Keratinocyte (primary cell): ENCODE results near the gene C2CD3. TPM values are rescaled to one million over a fixed set of nuclear protein-coding genes. Genes with fewer than 3 reads are reported as not detected.

Source experiments
- DNase-seq: peaks from one replicate; pipeline ENCODE4 v3.0.0-alpha.2; 2011; ENCODE audit warnings: low read depth, missing footprints, low spot score
- FAIRE-seq: peaks from 2 replicates; lab custom pipeline; 2011; peaks lifted over from hg19 to GRCh38; lab: Jason Lieb, UNC
- H2AFZ ChIP-seq: 2 replicates; pipeline ENCODE4 v1.6.0; 2012; ENCODE audit warnings: low read length, control low read depth, inconsistent platforms; ENCODE audit not compliant: control insufficient read depth
- H3K27ac ChIP-seq: 2 replicates; pipeline ENCODE4 v1.5.1; 2011; ENCODE audit warnings: low read length; ENCODE audit not compliant: control insufficient read depth, insufficient read depth
- H3K27me3 ChIP-seq: 3 replicates; pipeline ENCODE4 v1.6.0; 2011; ENCODE audit warnings: low read length; ENCODE audit not compliant: control insufficient read depth, insufficient read depth; ENCODE audit errors: extremely low read depth
- H3K36me3 ChIP-seq, 2 experiments: 2 replicates in 1 of 2; 3 replicates in 1 of 2; pipeline ENCODE4 v1.5.1; 2011; ENCODE audit warnings: low read length in 2 of 2, mild to moderate bottlenecking in 1 of 2; ENCODE audit not compliant: control insufficient read depth in 2 of 2, insufficient read depth in 2 of 2; ENCODE audit errors: extremely low read depth in 1 of 2
- H3K4me1 ChIP-seq: 3 replicates; pipeline ENCODE4 v1.5.1; 2011; ENCODE audit warnings: low read length; ENCODE audit not compliant: control insufficient read depth, insufficient read depth; ENCODE audit errors: extremely low read depth
- H3K4me2 ChIP-seq: 3 replicates; pipeline ENCODE4 v1.6.0; 2011; ENCODE audit warnings: low read depth, low read length; ENCODE audit not compliant: control insufficient read depth, insufficient read depth; ENCODE audit errors: extremely low read depth
- H3K4me3 ChIP-seq, 3 experiments: fragments of 200-600 bp in 1 of 3; sonication (generic) in 1 of 3; 2 replicates in 2 of 3; 3 replicates in 1 of 3; pipeline ENCODE4 v1.5.1; 2011 to 2016; ENCODE audit warnings: low read length in 3 of 3, mild to moderate bottlenecking in 3 of 3, control low read depth in 2 of 3, inconsistent platforms in 1 of 3, low read depth in 1 of 3, mixed read lengths in 1 of 3, mixed run types in 1 of 3, moderate library complexity in 1 of 3; ENCODE audit not compliant: control insufficient read depth in 2 of 3, insufficient read depth in 2 of 3; ENCODE audit errors: extremely low read depth in 1 of 3
- H3K79me2 ChIP-seq: 2 replicates; pipeline ENCODE4 v1.6.0; 2012; ENCODE audit warnings: low read length; ENCODE audit not compliant: control insufficient read depth, insufficient read depth
- H3K9ac ChIP-seq: 3 replicates; pipeline ENCODE4 v1.6.0; 2011; ENCODE audit warnings: low read length; ENCODE audit not compliant: control insufficient read depth, insufficient read depth; ENCODE audit errors: extremely low read depth
- H3K9me1 ChIP-seq: 3 replicates; pipeline ENCODE4 v1.6.0; 2011; ENCODE audit warnings: low read length; ENCODE audit not compliant: control insufficient read depth, insufficient read depth; ENCODE audit errors: extremely low read depth
- H3K9me3 ChIP-seq: 2 replicates; pipeline ENCODE4 v1.5.1; 2012; ENCODE audit warnings: low read depth, low read length; ENCODE audit not compliant: control insufficient read depth
- H4K20me1 ChIP-seq: 3 replicates; pipeline ENCODE4 v1.6.0; 2011; ENCODE audit warnings: low read length; ENCODE audit not compliant: control insufficient read depth, insufficient read depth; ENCODE audit errors: extremely low read depth
- EZH2 ChIP-seq: IDR thresholded peaks from one replicate; pipeline ENCODE4 v1.6.1; 2012; ENCODE audit warnings: inconsistent platforms, mild to moderate bottlenecking, low read length, moderate library complexity
- dilution Hi-C: fragments of 300-500 bp; cut with MboI; formaldehyde crosslinking; loops from one replicate; pipeline ENCODE4 v1.7.0; 2020; ENCODE audit warnings: low sequenced_read_pairs; ENCODE audit not compliant: extremely low pct_ligation_motif_present
- polyA plus RNA-seq, 5 experiments: library from polyadenylated mRNA; depleted of rRNA in 3 of 5; stranded (reverse) in 3 of 5; stranded (forward) in 1 of 5; unstranded in 1 of 5; fragments of >200 nt; gene quantifications; 1 replicate in 1 of 5; 2 replicates in 3 of 5; 3 replicates in 1 of 5; pipeline versions ENCODE4 v1.2.1 to v1.2.3, GENCODE V29; 2011 to 2012; ENCODE audit warnings: missing spikeins in 2 of 5, low read depth in 1 of 5, low replicate concordance in 1 of 5
- TF ChIP-seq, protein P1 (sequence below), 3 experiments: IDR thresholded peaks in 1 of 3; conservative IDR thresholded peaks in 1 of 3; optimal IDR thresholded peaks in 1 of 3; 2 replicates in 2 of 3; 3 replicates in 1 of 3; pipeline versions ENCODE3 to v1.5.1; 2011; ENCODE audit warnings: low read length in 3 of 3, mild to moderate bottlenecking in 3 of 3, moderate library complexity in 2 of 3, control low read depth in 1 of 3, inconsistent platforms in 1 of 3; ENCODE audit not compliant: insufficient read depth in 2 of 3; ENCODE audit errors: extremely low read depth in 1 of 3

C2CD3 gene
- polyA plus RNA-seq, 1 donor (not counting 4 experiments of a cell fraction or from before 2014, with no cell fraction given), result 9.8 TPM

DNA sequence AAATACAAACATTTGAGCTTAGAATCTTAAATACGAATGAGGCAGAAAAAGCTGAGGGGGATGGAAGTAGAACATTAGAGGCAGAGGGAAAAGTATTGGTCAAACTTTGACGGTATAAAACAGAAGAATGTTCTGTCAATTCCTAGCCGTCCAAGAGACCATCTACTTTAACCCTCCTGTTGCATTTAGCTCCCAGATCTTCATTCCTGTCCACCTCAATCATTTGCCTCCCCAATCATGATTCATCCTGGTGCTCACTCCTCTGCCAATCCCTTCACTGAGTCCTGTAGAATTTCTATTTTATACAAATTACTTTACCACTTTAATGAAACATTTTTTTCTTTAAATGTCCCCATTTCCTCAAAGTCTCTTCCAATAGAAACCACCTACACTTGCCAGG lies 28.2 kb downstream of the C2CD3 start:
- no peak overlapping the region for H3K4me3 ChIP-seq
- no peak overlapping the region for H2AFZ ChIP-seq
- DNase-seq, result no peak
- TF ChIP-seq EZH2, result no peak
- TF ChIP-seq, protein P1, sequence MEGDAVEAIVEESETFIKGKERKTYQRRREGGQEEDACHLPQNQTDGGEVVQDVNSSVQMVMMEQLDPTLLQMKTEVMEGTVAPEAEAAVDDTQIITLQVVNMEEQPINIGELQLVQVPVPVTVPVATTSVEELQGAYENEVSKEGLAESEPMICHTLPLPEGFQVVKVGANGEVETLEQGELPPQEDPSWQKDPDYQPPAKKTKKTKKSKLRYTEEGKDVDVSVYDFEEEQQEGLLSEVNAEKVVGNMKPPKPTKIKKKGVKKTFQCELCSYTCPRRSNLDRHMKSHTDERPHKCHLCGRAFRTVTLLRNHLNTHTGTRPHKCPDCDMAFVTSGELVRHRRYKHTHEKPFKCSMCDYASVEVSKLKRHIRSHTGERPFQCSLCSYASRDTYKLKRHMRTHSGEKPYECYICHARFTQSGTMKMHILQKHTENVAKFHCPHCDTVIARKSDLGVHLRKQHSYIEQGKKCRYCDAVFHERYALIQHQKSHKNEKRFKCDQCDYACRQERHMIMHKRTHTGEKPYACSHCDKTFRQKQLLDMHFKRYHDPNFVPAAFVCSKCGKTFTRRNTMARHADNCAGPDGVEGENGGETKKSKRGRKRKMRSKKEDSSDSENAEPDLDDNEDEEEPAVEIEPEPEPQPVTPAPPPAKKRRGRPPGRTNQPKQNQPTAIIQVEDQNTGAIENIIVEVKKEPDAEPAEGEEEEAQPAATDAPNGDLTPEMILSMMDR (optimal IDR thresholded peaks at IDR 0.05 in 1 of 3, IDR thresholded peaks at IDR 0.05 in 1 of 3, conservative IDR thresholded peaks at IDR 0.05 in 1 of 3; ENCODE audit: extremely low read depth in 1 of 3, insufficient read depth in 2 of 3, low read length in 3 of 3), result no peak
- H3K36me3 ChIP-seq, result no peaks in the 10 kb centered on the region
- H3K9ac ChIP-seq, result no peak overlapping the region
- no peaks in the 10 kb centered on the region for H3K79me2 ChIP-seq
- peaks cover 33% of the 10 kb centered on the region for H3K4me1 ChIP-seq
- H4K20me1 ChIP-seq, result no peaks in the 10 kb centered on the region
- no peaks in the 10 kb centered on the region for H3K9me1 ChIP-seq
- H3K27me3 ChIP-seq, result no peaks in the 10 kb centered on the region
- H3K27ac ChIP-seq, result no peak overlapping the region
- H3K9me3 ChIP-seq, result no peaks in the 10 kb centered on the region
- no peak for FAIRE-seq
- dilution Hi-C loops, result no loop called here
- H3K4me2 ChIP-seq, result no peak overlapping the region

- no peak overlapping the region for H3K27ac ChIP-seq
- no peak overlapping the region for H2AFZ ChIP-seq
- H3K27me3 ChIP-seq, result no peaks in the 10 kb centered on the region
- dilution Hi-C loops, result no loop called here
- H3K9ac ChIP-seq, result no peak overlapping the region
- H3K9me3 ChIP-seq, result no peaks in the 10 kb centered on the region
- no peaks in the 10 kb centered on the region for H3K36me3 ChIP-seq
- no peak overlapping the region for H3K4me2 ChIP-seq
- H3K79me2 ChIP-seq, result no peaks in the 10 kb centered on the region
- H3K4me3 ChIP-seq, result no peak overlapping the region
- H3K9me1 ChIP-seq, result no peaks in the 10 kb centered on the region
- no peak for TF ChIP-seq EZH2
- TF ChIP-seq, protein P1 (optimal IDR thresholded peaks at IDR 0.05 in 1 of 3, IDR thresholded peaks at IDR 0.05 in 1 of 3, conservative IDR thresholded peaks at IDR 0.05 in 1 of 3; ENCODE audit: extremely low read depth in 1 of 3, insufficient read depth in 2 of 3, low read length in 3 of 3), result no peak
- no peak for FAIRE-seq
- no peak for DNase-seq
- no peaks in the 10 kb centered on the region for H4K20me1 ChIP-seq
- H3K4me1 ChIP-seq, result peaks cover 29% of the 10 kb centered on the region
Observed at GRCh38 chr11:74141908-74142307, 28.9 kb downstream of the C2CD3 start.
